Measurements from ENCODE around the gene IRF8.
"Not testable (repeated sequence)": the region's sequence is repeated elsewhere in the genome, so short reads cannot be mapped to it uniquely, and the experiment has no call there.

The IRF8 gene

GRCh38 chr16:85872734-85873133 lies 26.2 kb upstream of the IRF8 start (continued):
- TF ChIP-seq CSRNP3 (CRISPR knock-in tag; IDR thresholded peaks at IDR 0.05), result no peak

- no peak for TF ChIP-seq PATZ1 (CRISPR knock-in tag; IDR thresholded peaks at IDR 0.05; ENCODE audit: borderline replicate concordance)
- TF ChIP-seq BACH2 (CRISPR knock-in tag; IDR thresholded peaks at IDR 0.05; ENCODE audit: borderline replicate concordance), result no peak
- TF ChIP-seq GLIS3 (CRISPR knock-in tag; IDR thresholded peaks at IDR 0.05), result no peak
- TF ChIP-seq CREB5 (CRISPR knock-in tag; IDR thresholded peaks at IDR 0.05; ENCODE audit: low read depth), result no peak
- no peak for TF ChIP-seq OSR1 (CRISPR knock-in tag; IDR thresholded peaks at IDR 0.05)
- no peak for TF ChIP-seq TOX (CRISPR knock-in tag; IDR thresholded peaks at IDR 0.05; ENCODE audit: borderline replicate concordance)
- no peak for TF ChIP-seq ZNF565 (CRISPR knock-in tag; conservative IDR thresholded peaks at IDR 0.05; ENCODE audit: low read depth)
- no peak for TF ChIP-seq PPARA (CRISPR knock-in tag; IDR thresholded peaks at IDR 0.05; ENCODE audit: borderline replicate concordance)
- no peak for TF ChIP-seq CSRNP3 (CRISPR knock-in tag; IDR thresholded peaks at IDR 0.05)
- TF ChIP-seq SNAI2 (CRISPR knock-in tag; IDR thresholded peaks at IDR 0.05), result no peak
- no peak for TF ChIP-seq ARNTL (CRISPR knock-in tag; IDR thresholded peaks at IDR 0.05; ENCODE audit: borderline replicate concordance, low read depth)
- no peak for TF ChIP-seq RARB (CRISPR knock-in tag; IDR thresholded peaks at IDR 0.05)
- TF ChIP-seq ESRRG (CRISPR knock-in tag; IDR thresholded peaks at IDR 0.05), result no peak
Measured at GRCh38 chr16:85873153-85873552, 25.8 kb upstream of the IRF8 start.

GRCh38 chr16:85874031-85874430 lies 24.9 kb upstream of the IRF8 start:
- not testable (repeated sequence) for ATAC-seq

More at GRCh38 chr16:85873153-85873552, 25.8 kb upstream of the IRF8 start:
- ATAC-seq, result no peak

GRCh38 chr16:85878407-85878806 lies 20.6 kb upstream of the IRF8 start:
- no peak for ATAC-seq
- no peak for TF ChIP-seq ZC3H10 (CRISPR knock-in tag; IDR thresholded peaks at IDR 0.05)
- no peak for TF ChIP-seq ZFP30 (CRISPR knock-in tag; IDR thresholded peaks at IDR 0.05)
- TF ChIP-seq CREB5 (CRISPR knock-in tag; IDR thresholded peaks at IDR 0.05; ENCODE audit: low read depth), result no peak
- no peak for TF ChIP-seq PPARA (CRISPR knock-in tag; IDR thresholded peaks at IDR 0.05; ENCODE audit: borderline replicate concordance)
- TF ChIP-seq ZNF8 (CRISPR knock-in tag; IDR thresholded peaks at IDR 0.05), result no peak
- no peak for TF ChIP-seq ARNTL (CRISPR knock-in tag; IDR thresholded peaks at IDR 0.05; ENCODE audit: borderline replicate concordance, low read depth)
- TF ChIP-seq CSDC2 (CRISPR knock-in tag; IDR thresholded peaks at IDR 0.05), result no peak
- TF ChIP-seq OSR1 (CRISPR knock-in tag; IDR thresholded peaks at IDR 0.05), result no peak
- TF ChIP-seq SNAI2 (CRISPR knock-in tag; IDR thresholded peaks at IDR 0.05), result no peak
- no peak for TF ChIP-seq GLIS3 (CRISPR knock-in tag; IDR thresholded peaks at IDR 0.05)
- TF ChIP-seq RARB (CRISPR knock-in tag; IDR thresholded peaks at IDR 0.05), result no peak
- TF ChIP-seq TOX (CRISPR knock-in tag; IDR thresholded peaks at IDR 0.05; ENCODE audit: borderline replicate concordance), result no peak
- TF ChIP-seq ZFP3 (CRISPR knock-in tag; IDR thresholded peaks at IDR 0.05), result no peak
- no peak for TF ChIP-seq ZNF565 (CRISPR knock-in tag; conservative IDR thresholded peaks at IDR 0.05; ENCODE audit: low read depth)
- no peak for TF ChIP-seq ISL1 (CRISPR knock-in tag; IDR thresholded peaks at IDR 0.05)
- TF ChIP-seq POU6F1 (CRISPR knock-in tag; IDR thresholded peaks at IDR 0.05; ENCODE audit: borderline replicate concordance, low read depth), result no peak
- TF ChIP-seq ZNF70 (CRISPR knock-in tag; IDR thresholded peaks at IDR 0.05), result no peak
- TF ChIP-seq TCF4 (CRISPR knock-in tag; IDR thresholded peaks at IDR 0.05; ENCODE audit: borderline replicate concordance), result no peak
